PC-9 (cell line): Measurements from ENCODE around the gene SLC9A9. TPM values are rescaled to one million over a fixed set of nuclear protein-coding genes. Genes with fewer than 3 reads are reported as not detected.
A peak's percentile ranks its signal among the peaks of the same experiment; 100 is the strongest.

ENCODE experiments used
- BruUV-seq: library from RNA; stranded (reverse); fragments of 400-500 nt; replicated peaks from 2 replicates; lab custom pipeline; 2021; lab: Mats Ljungman, UMichigan
- CTCF ChIA-PET: fragments of 300-600 bp; sonication (Branson Sonifier 250); formaldehyde crosslinking; loops from one replicate; lab custom pipeline; 2022; ENCODE audit warnings: antibody characterized with exemption; lab: Charles Lee
- POLR2A ChIA-PET: fragments of 300-600 bp; sonication (Branson Sonifier 250); formaldehyde crosslinking; loops from one replicate; lab custom pipeline; 2022; ENCODE audit warnings: antibody characterized with exemption; ENCODE audit not compliant: unreplicated experiment; lab: Charles Lee
- DNase-seq, 2 experiments: peaks; one replicate each; pipeline versions ENCODE4 v3.0.0 to v3.0.0-alpha.2; 2015 to 2022; ENCODE audit warnings: mixed read lengths in 1 of 2
- H2AFZ ChIP-seq: fragments of 200-600 bp; sonication (generic); 2 replicates; pipeline ENCODE4 v1.8.1; 2017; ENCODE audit warnings: antibody characterized with exemption
- H3F3A ChIP-seq: fragments of 200-600 bp; sonication (generic); 2 replicates; pipeline ENCODE4 v1.8.1; 2017; ENCODE audit warnings: antibody characterized with exemption, mild to moderate bottlenecking, low read depth; ENCODE audit not compliant: insufficient read depth
- H3K27ac ChIP-seq: fragments of 200-600 bp; sonication (generic); 2 replicates; pipeline ENCODE4 v1.6.1; 2016; ENCODE audit warnings: mixed run types
- H3K27me3 ChIP-seq: fragments of 200-600 bp; sonication (generic); 2 replicates; pipeline ENCODE4 v1.6.1; 2016; ENCODE audit warnings: low read depth, mixed run types; ENCODE audit not compliant: insufficient read depth
- H3K36me3 ChIP-seq: fragments of 200-600 bp; sonication (generic); 2 replicates; pipeline ENCODE4 v1.6.1; 2016; ENCODE audit warnings: low read depth, mixed run types
- H3K4me1 ChIP-seq: fragments of 200-600 bp; sonication (generic); replicated peaks from 2 replicates; pipeline ENCODE4 v1.6.1; 2016; ENCODE audit warnings: mixed run types; ENCODE audit not compliant: insufficient read depth
- H3K4me2 ChIP-seq: fragments of 200-600 bp; sonication (generic); 2 replicates; pipeline ENCODE4 v1.6.1; 2017; ENCODE audit warnings: mixed run types
- H3K4me3 ChIP-seq: fragments of 200-600 bp; sonication (generic); 2 replicates; pipeline ENCODE4 v1.6.1; 2016; ENCODE audit warnings: mixed run types
- H3K79me2 ChIP-seq: fragments of 200-600 bp; sonication (generic); 2 replicates; pipeline ENCODE4 v1.6.1; 2017; ENCODE audit warnings: low read depth, mixed run types
- H3K9me2 ChIP-seq: fragments of 200-600 bp; sonication (generic); 2 replicates; pipeline ENCODE4 v1.8.1; 2017; ENCODE audit warnings: mild to moderate bottlenecking; ENCODE audit not compliant: insufficient read depth
- H3K9me3 ChIP-seq: fragments of 200-600 bp; sonication (generic); 2 replicates; pipeline ENCODE4 v1.8.1; 2016; ENCODE audit warnings: low read depth; ENCODE audit not compliant: insufficient read depth
- H4K20me1 ChIP-seq: fragments of 200-600 bp; sonication (generic); 2 replicates; pipeline ENCODE4 v1.8.1; 2017; ENCODE audit not compliant: insufficient read depth
- CTCF ChIP-seq: fragments of 200-600 bp; sonication (generic); conservative IDR thresholded peaks from 2 replicates; pipeline ENCODE4 v1.6.1; 2017; ENCODE audit warnings: mixed run types, antibody characterized with exemption, mild to moderate bottlenecking, moderate library complexity
- EZH2 ChIP-seq: fragments of 200-600 bp; sonication (generic); IDR thresholded peaks from 2 replicates; pipeline ENCODE4 v1.8.0; 2017; ENCODE audit warnings: antibody characterized with exemption, low read depth
- intact Hi-C: fragments of 100-400 bp; cut with micrococcal nuclease; formaldehyde crosslinking; loops from one replicate; pipeline ENCODE4 v1.10.0; 2022; ENCODE audit not compliant: unreplicated experiment
- total RNA-seq: library from RNA; stranded (reverse); gene quantifications from 2 replicates; pipeline ENCODE4 v1.2.3, GENCODE V29; 2021

SLC9A9 gene
- total RNA-seq, 1 experiment from 2014 or later, result 1.7 TPM

DNA sequence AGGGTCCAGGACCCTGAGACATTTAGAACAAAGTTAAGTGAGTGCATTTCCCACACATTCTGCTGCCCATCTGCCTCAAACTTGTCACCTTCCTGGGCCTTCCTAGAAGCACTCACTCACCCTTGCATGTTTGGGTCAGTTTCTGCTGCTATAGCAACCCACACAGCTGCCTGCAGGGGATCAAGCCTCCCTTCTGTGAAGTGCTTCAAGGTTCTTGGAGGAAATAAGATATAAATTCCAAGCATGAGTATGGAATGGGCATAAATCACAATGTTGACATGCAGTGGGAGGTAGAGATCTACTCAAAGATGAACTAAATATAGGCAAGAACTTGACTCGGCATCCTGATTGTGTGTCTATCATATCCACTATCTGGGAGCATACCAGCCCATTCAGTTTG lies 140.4 kb downstream of the SLC9A9 start:
- Histone ChIP-seq H3F3A (no peaks in the 10 kb centered on the region), H3K79me2 (no peaks in the 10 kb centered on the region), H3K27me3 (no peaks in the 10 kb centered on the region), H3K9me3 (no peaks in the 10 kb centered on the region), H2AFZ (no peak overlapping the region), H3K4me2 (no peak overlapping the region), H3K36me3 (no peaks in the 10 kb centered on the region), H3K4me3 (no peak overlapping the region), H4K20me1 (no peaks in the 10 kb centered on the region), H3K4me1 (no peaks in the 10 kb centered on the region), H3K9me2 (no peaks in the 10 kb centered on the region), H3K27ac (no peak overlapping the region)
- DNase-seq, result peak in 1 of 2 experiments; percentile 7
- BruUV-seq, result no TSS peak
- intact Hi-C loops, result no loop called here
- TF ChIP-seq EZH2 (no peak), CTCF (no peak)
- ChIA-PET CTCF (interaction anchor here (0.6 kb wide), 1 partner anchor 1762 kb away, joined by 3 read pairs; no protein-coding TSS in a partner anchor), POLR2A (no interaction called here)

DNA sequence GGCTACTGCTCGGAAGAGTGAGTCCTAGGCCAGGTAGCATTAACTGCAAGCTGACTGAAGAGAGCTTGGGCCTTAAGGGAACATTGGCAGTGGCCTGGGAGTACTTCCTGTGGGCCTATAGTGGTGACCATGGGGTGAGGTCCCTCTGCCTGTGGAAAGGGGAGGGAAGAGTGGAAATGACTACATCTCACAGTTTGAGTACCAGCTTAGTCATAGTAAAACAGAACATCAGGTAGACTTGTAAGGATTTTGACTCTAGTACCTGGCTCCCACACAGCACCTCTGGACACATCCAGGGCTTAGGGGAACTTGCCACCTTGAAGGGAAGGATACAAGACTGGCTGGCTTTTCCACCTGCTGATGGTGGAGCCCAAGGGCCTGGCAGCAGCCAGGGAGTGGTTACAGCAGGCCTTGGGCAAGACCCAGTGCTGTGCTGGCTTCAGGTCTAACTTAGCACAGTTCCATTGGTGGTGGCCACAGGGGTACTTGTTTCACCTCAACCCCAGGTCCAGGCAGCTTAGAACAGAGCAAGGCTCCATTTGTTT lies 147.8 kb downstream of the SLC9A9 start:
- Histone ChIP-seq H4K20me1 (no peaks in the 10 kb centered on the region), H3K27me3 (no peaks in the 10 kb centered on the region), H3K4me1 (no peaks in the 10 kb centered on the region), H3K9me3 (no peaks in the 10 kb centered on the region), H3K4me2 (no peak overlapping the region), H3K79me2 (no peaks in the 10 kb centered on the region), H3K4me3 (no peak overlapping the region), H3K9me2 (no peaks in the 10 kb centered on the region), H3K36me3 (no peaks in the 10 kb centered on the region), H2AFZ (no peak overlapping the region), H3K27ac (no peak overlapping the region), H3F3A (no peaks in the 10 kb centered on the region)
- intact Hi-C loops, result no loop called here
- ChIA-PET CTCF (no interaction called here), POLR2A (no interaction called here)
- DNase-seq, result no peak
- TF ChIP-seq EZH2 (no peak), CTCF (no peak)
- BruUV-seq, result no TSS peak

DNA sequence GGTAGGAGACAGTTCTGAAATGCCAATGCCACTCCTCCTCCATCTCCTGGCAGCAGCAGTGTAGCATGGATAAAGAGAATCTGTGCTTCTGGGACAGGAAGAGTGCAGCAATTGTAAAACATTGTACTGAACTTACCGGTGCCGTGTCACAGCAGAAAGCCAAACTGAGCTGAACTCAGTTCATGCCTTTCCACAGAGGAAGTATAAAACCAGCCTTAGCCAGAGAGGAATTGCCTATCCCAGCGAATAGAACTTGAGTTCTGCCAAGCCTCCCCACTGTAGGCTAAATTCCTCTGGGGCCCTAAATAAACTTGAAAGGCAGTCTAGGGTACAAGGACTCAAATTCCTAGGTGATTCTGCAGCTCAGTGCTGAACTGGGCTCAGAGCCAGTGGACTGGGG lies 148.8 kb downstream of the SLC9A9 start:
- intact Hi-C loops, result no loop called here
- Histone ChIP-seq H4K20me1 (no peaks in the 10 kb centered on the region), H3F3A (no peaks in the 10 kb centered on the region), H3K4me2 (no peak overlapping the region), H3K27ac (no peak overlapping the region), H2AFZ (no peak overlapping the region), H3K9me3 (no peaks in the 10 kb centered on the region), H3K27me3 (no peaks in the 10 kb centered on the region), H3K4me1 (no peaks in the 10 kb centered on the region), H3K4me3 (no peak overlapping the region), H3K36me3 (no peaks in the 10 kb centered on the region), H3K9me2 (no peaks in the 10 kb centered on the region), H3K79me2 (no peaks in the 10 kb centered on the region)
- no TSS peak for BruUV-seq
- ChIA-PET CTCF (no interaction called here), POLR2A (no interaction called here)
- DNase-seq, result no peak
- no peak for TF ChIP-seq EZH2
- no peak for TF ChIP-seq CTCF
